MM.1S (cell line): Measurements from ENCODE around the gene MRPL38.

Experiments
- DNase-seq: peaks from one replicate; pipeline ENCODE4 v3.0.0-alpha.2; 2015
- H2AFZ ChIP-seq: fragments of 300-600 bp; sonication (generic); 2 replicates; pipeline ENCODE4 v1.6.0; 2016; ENCODE audit warnings: antibody characterized with exemption, low read length
- H3F3A ChIP-seq: fragments of 300-600 bp; sonication (generic); 2 replicates; pipeline ENCODE4 v1.6.1; 2016; ENCODE audit warnings: mild to moderate bottlenecking, antibody characterized with exemption, low read length, moderate library complexity, mixed read lengths; ENCODE audit not compliant: insufficient read depth
- H3K27ac ChIP-seq: fragments of 300-600 bp; sonication (generic); 2 replicates; pipeline ENCODE4 v1.5.1; 2016; ENCODE audit warnings: mild to moderate bottlenecking, low read length
- H3K27me3 ChIP-seq: fragments of 300-600 bp; sonication (generic); replicated peaks from 2 replicates; pipeline ENCODE4 v1.6.0; 2016; ENCODE audit warnings: low read length; ENCODE audit not compliant: insufficient read depth
- H3K36me3 ChIP-seq: fragments of 300-600 bp; sonication (generic); replicated peaks from 2 replicates; pipeline ENCODE4 v1.6.1; 2016; ENCODE audit warnings: mild to moderate bottlenecking, low read length, mixed read lengths; ENCODE audit not compliant: insufficient read depth
- H3K4me1 ChIP-seq: fragments of 300-600 bp; sonication (generic); 2 replicates; pipeline ENCODE4 v1.6.1; 2016; ENCODE audit warnings: low read length, mixed read lengths
- H3K4me2 ChIP-seq: fragments of 300-600 bp; sonication (generic); 2 replicates; pipeline ENCODE4 v1.6.0; 2016; ENCODE audit warnings: low read depth, low read length
- H3K4me3 ChIP-seq: fragments of 300-600 bp; sonication (generic); 2 replicates; pipeline ENCODE4 v1.5.1; 2016; ENCODE audit warnings: low read length, mixed read lengths
- H3K79me2 ChIP-seq: fragments of 300-600 bp; sonication (generic); 2 replicates; pipeline ENCODE4 v1.6.1; 2016; ENCODE audit warnings: mixed run types, low read length, mixed read lengths
- H3K9ac ChIP-seq: fragments of 300-600 bp; sonication (generic); 2 replicates; pipeline ENCODE4 v1.6.1; 2016; ENCODE audit warnings: low read length, mixed read lengths
- H3K9me2 ChIP-seq: fragments of 300-600 bp; sonication (generic); replicated peaks from 2 replicates; pipeline ENCODE4 v1.6.1; 2016; ENCODE audit warnings: mild to moderate bottlenecking, low read length, mixed read lengths; ENCODE audit not compliant: insufficient read depth
- H3K9me3 ChIP-seq: fragments of 300-600 bp; sonication (generic); replicated peaks from 2 replicates; pipeline ENCODE4 v1.6.1; 2016; ENCODE audit warnings: mild to moderate bottlenecking, low read length, mixed read lengths; ENCODE audit not compliant: insufficient read depth
- H4K20me1 ChIP-seq: fragments of 300-600 bp; sonication (generic); 2 replicates; pipeline ENCODE4 v1.6.1; 2016; ENCODE audit warnings: mild to moderate bottlenecking, low read length, moderate library complexity, mixed read lengths; ENCODE audit not compliant: insufficient read depth
- CTCF ChIP-seq: fragments of 300-600 bp; sonication (generic); IDR thresholded peaks from 2 replicates; pipeline ENCODE4 v1.5.1; 2016; ENCODE audit warnings: antibody characterized with exemption, low read length, mixed read lengths
- EZH2 ChIP-seq: fragments of 300-600 bp; sonication (generic); optimal IDR thresholded peaks from 2 replicates; pipeline ENCODE3; 2017; ENCODE audit warnings: low read depth, mild to moderate bottlenecking, antibody characterized with exemption, low read length, mixed read lengths
- EZH2phosphoT487 ChIP-seq: fragments of 300-600 bp; sonication (generic); IDR thresholded peaks from 2 replicates; pipeline ENCODE4 v1.6.1; 2018; ENCODE audit warnings: antibody characterized with exemption, low read length

The MRPL38 gene

GRCh38 chr17:75892556-75893224 lies 12.0 kb downstream of the MRPL38 start:
- TF ChIP-seq CTCF: no peak
- no peak for TF ChIP-seq EZH2
- TF ChIP-seq EZH2phosphoT487: no peak
- DNase-seq: no peak

GRCh38 chr17:75891605-75892555 lies 12.8 kb downstream of the MRPL38 start:
- H3K27ac ChIP-seq: no peak overlapping the region

More at GRCh38 chr17:75892556-75893224, 12.0 kb downstream of the MRPL38 start:
- no peak overlapping the region for H3K4me2 ChIP-seq
- no peaks in the 10 kb centered on the region for H3K27me3 ChIP-seq
- no peak overlapping the region for H3K9ac ChIP-seq
- H3K4me3 ChIP-seq: no peak overlapping the region
- H4K20me1 ChIP-seq: no peaks in the 10 kb centered on the region
- peaks cover 22% of the 10 kb centered on the region for H3K79me2 ChIP-seq
- no peaks in the 10 kb centered on the region for H3K9me2 ChIP-seq
- H2AFZ ChIP-seq: no peak overlapping the region
- peaks cover 4% of the 10 kb centered on the region for H3F3A ChIP-seq
- H3K4me1 ChIP-seq: peaks cover 6% of the 10 kb centered on the region
- H3K27ac ChIP-seq: no peak overlapping the region
- H3K9me3 ChIP-seq: no peaks in the 10 kb centered on the region
- H3K36me3 ChIP-seq: no peaks in the 10 kb centered on the region

GRCh38 chr17:75891022-75891604 lies 13.6 kb downstream of the MRPL38 start:
- Histone ChIP-seq H3K9me3 (no peaks in the 10 kb centered on the region), H2AFZ (no peak overlapping the region), H3K4me3 (no peak overlapping the region), H3K4me1 (peaks cover 6% of the 10 kb centered on the region), H3K36me3 (no peaks in the 10 kb centered on the region), H3K9ac (no peak overlapping the region), H3F3A (no peaks in the 10 kb centered on the region), H3K27me3 (no peaks in the 10 kb centered on the region), H3K79me2 (peaks cover 20% of the 10 kb centered on the region), H4K20me1 (no peaks in the 10 kb centered on the region), H3K4me2 (no peak overlapping the region), H3K27ac (no peak overlapping the region), H3K9me2 (no peaks in the 10 kb centered on the region)
- TF ChIP-seq CTCF (no peak), EZH2phosphoT487 (no peak), EZH2 (no peak)
- no peak for DNase-seq

More at GRCh38 chr17:75891605-75892555, 12.8 kb downstream of the MRPL38 start:
- no peak overlapping the region for H2AFZ ChIP-seq
- no peaks in the 10 kb centered on the region for H4K20me1 ChIP-seq
- H3K36me3 ChIP-seq: no peaks in the 10 kb centered on the region
- H3K79me2 ChIP-seq: peaks cover 22% of the 10 kb centered on the region
- no peak overlapping the region for H3K9ac ChIP-seq
- DNase-seq: no peak
- H3K9me3 ChIP-seq: no peaks in the 10 kb centered on the region
- no peak overlapping the region for H3K4me2 ChIP-seq
- no peak overlapping the region for H3K4me3 ChIP-seq
- no peaks in the 10 kb centered on the region for H3K27me3 ChIP-seq
- H3K4me1 ChIP-seq: peaks cover 6% of the 10 kb centered on the region
- H3K9me2 ChIP-seq: no peaks in the 10 kb centered on the region
- no peak for TF ChIP-seq CTCF
- no peak for TF ChIP-seq EZH2
- TF ChIP-seq EZH2phosphoT487: no peak
- H3F3A ChIP-seq: no peaks in the 10 kb centered on the region
